Islet of Langerhans (tissue), 1 donor: ENCODE measurements around the gene TBC1D1.

Source experiments
- FAIRE-seq: peaks from one replicate; lab custom pipeline; 2011; peaks lifted over from hg19 to GRCh38; lab: Jason Lieb, UNC

The TBC1D1 gene

GRCh38 chr4:38082424-38083385 is 191.8 kb downstream of the TBC1D1 start:
- no peak for FAIRE-seq

DNA sequence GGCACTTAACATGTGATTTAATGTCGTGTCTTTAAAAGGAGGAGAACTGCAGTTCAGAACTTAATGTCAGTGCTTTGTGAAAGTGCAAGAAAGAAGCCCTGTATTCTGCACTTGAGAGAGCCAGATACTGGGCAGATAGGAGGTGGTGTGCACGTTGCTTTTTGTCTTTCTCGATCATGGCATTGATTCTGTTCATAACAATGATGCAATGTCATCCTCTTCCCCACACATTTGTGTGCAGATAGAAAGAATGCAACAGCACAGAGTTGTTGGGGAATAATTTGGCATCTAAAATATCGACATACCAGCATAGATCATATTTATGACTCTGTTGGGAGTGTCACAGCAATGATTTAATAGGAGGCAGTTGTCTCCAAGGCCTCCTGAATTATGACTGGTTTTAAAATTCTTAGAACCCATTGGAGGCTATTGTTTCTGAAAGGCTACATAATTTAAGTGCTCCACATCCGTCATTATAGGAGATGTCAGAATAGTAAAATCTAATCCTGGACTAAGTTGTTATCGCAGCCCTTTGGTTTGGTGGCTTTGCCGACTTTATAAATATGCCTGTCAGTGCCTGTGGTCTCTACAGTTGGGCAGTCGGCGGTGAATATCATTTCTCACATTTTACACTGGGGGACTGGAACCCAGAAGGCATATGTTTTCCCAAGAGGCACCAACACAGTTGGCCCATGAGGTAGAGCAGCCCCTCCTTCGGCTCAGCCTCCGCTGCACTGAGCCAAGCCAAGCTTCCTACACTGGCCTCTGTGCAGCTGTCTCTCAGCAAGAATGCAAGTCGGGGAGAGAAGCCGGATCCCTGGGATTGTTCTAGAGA is 194.2 kb downstream of the TBC1D1 start:
- no peak for FAIRE-seq

- FAIRE-seq, result no peak
Observed at GRCh38 chr4:38085751-38086150, 194.9 kb downstream of the TBC1D1 start.

DNA sequence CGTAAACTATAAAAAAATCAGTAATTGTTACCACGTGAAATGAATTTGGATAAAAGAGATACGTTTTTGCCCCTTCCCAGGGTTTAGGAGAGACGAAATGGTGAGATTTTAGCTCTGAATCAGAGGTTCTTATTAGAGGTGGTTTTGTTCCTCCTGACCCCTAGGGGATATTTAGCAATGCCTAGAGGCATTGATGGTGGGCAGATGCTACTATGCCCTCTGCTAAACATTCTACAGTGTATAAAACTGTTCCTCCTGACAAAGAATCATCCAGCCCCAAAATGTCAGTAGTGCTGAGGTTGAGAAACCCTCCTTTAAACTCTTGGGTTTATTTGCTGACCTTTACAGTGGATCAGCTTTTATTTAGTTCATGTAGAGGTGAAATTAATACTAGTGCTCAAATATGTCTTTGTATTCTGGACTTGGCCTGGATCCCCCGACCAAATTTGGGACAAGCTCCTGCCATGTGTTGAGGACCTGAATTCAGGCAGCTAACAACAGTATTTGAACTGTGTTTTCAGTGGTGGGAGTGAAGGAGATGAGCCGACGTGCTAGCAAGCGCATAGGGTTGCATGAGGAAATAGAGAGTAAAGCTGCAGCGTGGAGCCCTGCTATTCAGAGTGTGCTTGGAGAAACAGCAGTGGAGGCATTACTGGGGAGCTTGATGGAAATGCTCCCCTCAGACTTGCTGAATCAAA is 195.4 kb downstream of the TBC1D1 start:
- FAIRE-seq, result no peak

DNA sequence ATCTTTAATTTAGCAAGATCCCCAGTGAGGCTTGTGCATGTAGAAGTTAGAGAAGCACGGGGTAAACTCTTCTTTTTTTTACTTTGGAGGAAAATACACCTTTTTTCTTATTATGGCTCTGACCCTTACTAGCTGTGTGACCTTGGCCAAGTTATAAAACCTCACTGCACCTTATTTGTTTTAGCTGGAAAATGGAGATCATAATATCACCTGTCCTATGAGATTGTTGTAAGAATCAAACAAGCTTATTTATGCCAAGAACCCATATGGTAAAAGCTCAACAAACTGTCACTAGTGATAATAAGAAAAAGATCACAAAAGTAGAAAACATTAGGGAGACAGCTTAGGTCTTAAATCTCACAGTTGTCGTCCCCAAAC is 196.0 kb downstream of the TBC1D1 start:
- no peak for FAIRE-seq

- FAIRE-seq, result no peak
Observed at GRCh38 chr4:38088321-38088720, 197.4 kb downstream of the TBC1D1 start.

GRCh38 chr4:38089961-38090360 is 199.1 kb downstream of the TBC1D1 start:
- no peak for FAIRE-seq

- FAIRE-seq, result no peak
Observed at GRCh38 chr4:38090455-38091246, 199.8 kb downstream of the TBC1D1 start.

DNA sequence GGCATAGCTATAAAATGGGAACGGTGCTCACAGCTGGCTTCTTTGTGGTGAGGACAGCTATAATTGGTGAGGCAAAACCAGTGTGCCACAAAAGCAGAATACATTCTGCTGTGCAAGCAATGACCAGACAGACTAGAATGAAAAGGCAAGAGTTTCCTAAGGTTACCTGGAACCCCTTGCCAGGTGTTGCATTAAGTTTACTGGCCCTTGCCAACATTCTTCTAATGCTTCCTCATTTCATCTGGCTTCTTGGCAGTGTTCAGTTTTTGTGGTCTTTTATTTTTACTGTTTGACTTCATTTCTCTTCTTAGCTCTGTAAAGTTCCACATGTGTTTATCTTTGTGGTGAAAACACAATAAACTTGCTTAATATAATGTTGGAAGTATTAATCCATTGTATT is 200.8 kb downstream of the TBC1D1 start:
- no peak for FAIRE-seq

DNA sequence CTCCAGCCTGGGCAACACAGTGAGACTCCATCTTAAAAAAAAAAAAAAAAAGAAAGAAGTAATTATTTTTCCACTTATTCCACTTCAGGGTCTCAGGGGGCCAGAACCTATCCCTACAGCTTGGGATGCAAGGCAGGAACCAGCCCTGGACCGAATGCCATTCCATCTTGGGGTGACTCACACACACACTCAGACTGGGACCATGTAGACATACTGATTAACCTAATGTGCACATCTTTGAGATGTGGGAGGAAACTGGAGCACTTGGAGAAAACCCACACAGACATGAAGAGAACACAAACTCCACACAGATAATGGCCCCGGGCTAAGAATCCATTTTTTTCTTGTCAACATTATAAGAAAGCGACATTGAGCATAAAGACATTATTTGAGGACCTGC is 201.8 kb downstream of the TBC1D1 start:
- FAIRE-seq, result no peak

DNA sequence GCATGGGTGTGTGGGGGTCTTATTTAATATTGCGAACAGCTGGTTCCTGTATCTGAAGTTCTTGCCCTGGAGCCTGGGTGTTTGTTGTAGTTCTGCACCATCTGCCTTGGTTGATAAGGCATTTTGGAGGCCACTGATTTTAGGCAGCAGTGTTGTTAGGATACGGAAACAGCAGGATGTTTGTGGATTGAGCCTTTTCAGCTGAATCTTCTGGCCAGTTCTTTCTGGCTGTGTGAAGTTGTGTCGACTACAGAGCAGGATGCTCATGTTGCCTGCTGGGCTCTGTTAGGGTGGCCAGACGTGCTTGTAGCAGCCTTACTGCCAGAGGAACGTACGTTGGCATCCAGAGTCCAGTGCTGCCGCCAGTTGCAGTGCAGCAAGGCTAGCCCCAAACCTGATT is 203.5 kb downstream of the TBC1D1 start:
- FAIRE-seq, result no peak

DNA sequence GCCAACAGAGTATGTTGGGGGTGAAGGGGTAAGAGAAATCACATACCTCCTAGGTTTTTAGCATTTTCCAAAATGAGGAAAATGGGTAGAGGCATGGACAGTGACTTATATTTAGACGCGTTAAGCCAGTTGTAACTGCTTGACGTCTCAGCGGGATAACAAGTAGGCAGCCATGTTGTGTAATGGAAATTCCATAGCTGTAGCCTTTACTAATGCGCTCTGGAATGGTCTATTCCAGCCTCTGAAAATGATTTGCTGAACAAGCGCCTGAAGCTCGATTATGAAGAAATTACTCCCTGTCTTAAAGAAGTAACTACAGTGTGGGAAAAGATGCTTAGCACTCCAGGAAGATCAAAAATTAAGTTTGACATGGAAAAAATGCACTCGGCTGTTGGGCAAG is 204.8 kb downstream of the TBC1D1 start:
- FAIRE-seq, result no peak

DNA sequence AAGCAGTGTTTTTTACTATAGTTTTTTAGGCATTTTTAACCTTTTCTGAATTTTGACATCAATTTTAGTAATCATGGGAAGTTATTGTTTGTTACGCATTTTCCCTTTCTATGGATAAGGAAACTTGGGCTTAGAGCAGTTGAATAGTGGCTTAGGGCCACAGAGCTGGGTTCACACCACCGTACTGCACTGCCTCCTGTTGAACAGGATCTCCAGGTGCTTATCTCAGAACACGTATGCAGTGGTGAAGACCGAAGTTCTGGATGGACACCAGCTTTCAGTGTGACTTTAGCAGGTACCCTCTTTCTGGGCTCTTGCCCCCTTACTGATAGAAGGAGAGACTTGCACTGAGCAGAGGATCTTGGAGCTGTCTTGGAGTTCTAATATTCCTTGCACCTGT is 206.9 kb downstream of the TBC1D1 start:
- FAIRE-seq, result no peak

GRCh38 chr4:38099020-38099600 is 208.2 kb downstream of the TBC1D1 start:
- no peak for FAIRE-seq

- no peak for FAIRE-seq
Observed at GRCh38 chr4:38099908-38100407, 209.1 kb downstream of the TBC1D1 start.

DNA sequence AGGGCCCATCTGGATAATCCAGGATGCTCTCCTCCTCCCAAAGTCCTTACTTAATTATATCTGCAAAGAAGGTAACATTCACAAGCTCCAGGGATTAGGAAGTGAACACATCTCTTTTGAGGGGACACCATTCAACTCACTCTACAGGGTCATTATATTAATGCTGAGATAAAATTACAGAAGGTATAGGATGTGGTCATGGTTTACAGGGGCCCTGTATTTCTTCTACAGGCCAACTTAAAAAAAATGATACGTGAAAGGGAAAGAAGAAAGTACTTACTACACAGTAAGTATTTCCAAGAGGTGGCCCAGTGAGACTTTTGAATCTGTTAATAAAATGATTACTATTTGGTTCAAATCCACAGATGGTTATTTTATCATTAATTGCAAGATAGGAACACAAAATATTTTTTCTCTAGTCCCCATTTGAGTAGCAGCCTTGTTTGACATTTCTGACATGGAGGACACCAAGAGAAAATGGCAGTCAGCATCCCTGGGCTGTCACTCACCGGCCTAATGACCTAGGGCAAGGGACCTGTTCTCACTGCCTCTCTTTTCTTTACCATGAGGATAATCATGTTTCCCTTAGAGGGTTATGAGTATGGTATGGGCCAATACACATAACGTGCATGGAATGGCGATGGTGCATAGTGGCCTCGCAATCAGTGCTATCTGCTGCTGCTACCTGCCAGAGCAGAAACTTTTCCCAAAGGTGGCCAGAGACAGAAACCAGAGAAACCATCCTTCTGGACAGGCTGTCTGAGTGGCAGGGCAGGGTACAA is 209.8 kb downstream of the TBC1D1 start:
- no peak for FAIRE-seq

GRCh38 chr4:38101563-38101962 is 210.7 kb downstream of the TBC1D1 start:
- FAIRE-seq, result no peak

DNA sequence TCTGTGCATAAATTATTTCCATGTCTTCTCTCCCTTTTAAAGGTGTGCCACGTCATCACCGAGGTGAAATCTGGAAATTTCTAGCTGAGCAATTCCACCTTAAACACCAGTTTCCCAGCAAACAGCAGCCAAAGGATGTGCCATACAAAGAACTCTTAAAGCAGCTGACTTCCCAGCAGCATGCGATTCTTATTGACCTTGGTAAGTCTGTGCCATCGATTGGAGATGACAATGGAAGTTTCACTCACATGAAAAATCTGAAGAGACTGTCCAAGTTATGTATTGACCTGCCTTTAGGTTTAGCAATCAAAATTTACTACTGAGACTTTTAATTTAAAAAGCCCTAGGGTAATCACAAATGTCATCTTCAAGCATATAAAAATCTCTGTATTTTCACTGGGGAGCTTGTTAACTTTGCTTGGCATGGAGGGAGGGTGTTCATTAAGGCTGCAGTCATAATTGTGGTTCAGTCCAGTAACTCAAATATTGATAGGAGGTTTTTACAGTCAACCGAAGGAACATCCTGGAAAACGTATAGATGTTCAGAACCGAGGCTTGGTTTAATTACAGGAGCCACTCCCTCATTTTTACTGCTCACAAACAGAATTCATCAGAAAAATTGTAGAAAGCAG is 212.2 kb downstream of the TBC1D1 start:
- FAIRE-seq, result no peak

- no peak for FAIRE-seq
Observed at GRCh38 chr4:38105475-38106220, 214.8 kb downstream of the TBC1D1 start.
